BLaER1 treated with 17β-estradiol and CSF1 and Interleukin-3, amounts not matched to agents 10 nM and 100 nM (cell line): ENCODE data around the gene IMPDH2.

Experiments used
- H3K27ac ChIP-seq, 11 experiments: shearing (Covaris generic); formaldehyde crosslinking; 2 replicates each; pipeline ENCODE4 v1.8.1; 2022
- H3K27me3 ChIP-seq, 11 experiments: shearing (Covaris generic); formaldehyde crosslinking; 2 replicates each; pipeline ENCODE4 v1.8.1; 2022
- H3K36me3 ChIP-seq, 11 experiments: shearing (Covaris generic); formaldehyde crosslinking; 2 replicates each; pipeline ENCODE4 v1.8.1; 2022
- H3K4me1 ChIP-seq, 10 experiments: shearing (Covaris generic); formaldehyde crosslinking; 2 replicates each; pipeline ENCODE4 v1.8.1; 2022
- H3K4me2 ChIP-seq, 11 experiments: shearing (Covaris generic); formaldehyde crosslinking; 2 replicates each; pipeline ENCODE4 v1.8.1; 2022
- H3K4me3 ChIP-seq, 10 experiments: shearing (Covaris generic); formaldehyde crosslinking; 2 replicates each; pipeline ENCODE4 v1.8.1; 2022
- H3K9ac ChIP-seq, 11 experiments: shearing (Covaris generic); formaldehyde crosslinking; 2 replicates each; pipeline ENCODE4 v1.8.1; 2022
- H3K9me3 ChIP-seq, 11 experiments: shearing (Covaris generic); formaldehyde crosslinking; replicated peaks in 1 of 11; 2 replicates each; pipeline ENCODE4 v1.8.1; 2022
- H4K20me1 ChIP-seq, 11 experiments: shearing (Covaris generic); formaldehyde crosslinking; 2 replicates each; pipeline ENCODE4 v1.8.1; 2022
- Cebpa-rat ChIP-seq, 11 experiments: shearing (Covaris generic); IDR thresholded peaks; 2 replicates each; pipeline ENCODE4 v1.8.1; 2022

Gene IMPDH2

DNA sequence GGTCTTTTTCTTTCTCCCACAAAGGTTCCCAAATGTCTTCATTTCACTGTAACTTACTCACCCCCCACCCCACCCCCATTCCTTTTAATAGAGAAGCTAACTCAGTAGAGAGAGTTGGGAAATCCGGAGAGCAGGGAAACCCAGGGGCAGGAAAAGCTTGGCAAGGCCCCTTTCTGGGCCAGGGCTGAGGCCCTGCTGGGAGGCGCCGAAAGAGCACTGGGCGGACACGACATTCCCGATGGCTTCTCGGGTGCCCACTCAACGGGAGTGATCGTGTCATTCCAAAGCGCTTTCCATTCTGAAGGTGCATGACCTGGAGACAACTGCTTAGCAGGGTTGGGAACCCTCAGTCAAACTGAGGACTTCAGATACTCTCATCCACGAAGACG is 9.3 kb downstream of the IMPDH2 start:
- Histone ChIP-seq H3K4me3 (peak overlapping the region; percentile 74 to 99 (median 92)), H3K27ac (peak overlapping the region; percentile 96 to 100 (median 99)), H4K20me1 (peaks cover 5 to 56% (median 53%) of the 10 kb centered on the region in 11 experiments; a peak in 20 of 22 replicates), H3K36me3 (peaks cover 38 to 45% (median 41%) of the 10 kb centered on the region in 11 experiments), H3K4me2 (peak overlapping the region; percentile 96 to 100 (median 99)), H3K9ac (peak overlapping the region; percentile 98 to 100 (median 99)), H3K27me3 (no peaks in the 10 kb centered on the region), H3K4me1 (peaks cover 48 to 65% (median 57%) of the 10 kb centered on the region in 10 experiments), H3K9me3 (no peaks in the 10 kb centered on the region)
- TF ChIP-seq Cebpa-rat (IDR thresholded peaks at IDR 0.05) = no peak

GRCh38 chr3:49018707-49019006 is 10.5 kb downstream of the IMPDH2 start:
- Histone ChIP-seq H3K4me2 (peak overlapping the region; percentile 96 to 100 (median 99)), H3K27me3 (no peaks in the 10 kb centered on the region), H3K4me3 (peak overlapping the region; percentile 74 to 99 (median 92)), H3K27ac (peak overlapping the region; percentile 96 to 100 (median 99); a peak in 21 of 22 replicates), H3K36me3 (peaks cover 38 to 45% (median 41%) of the 10 kb centered on the region in 11 experiments), H4K20me1 (peaks cover 18 to 56% (median 53%) of the 10 kb centered on the region in 11 experiments), H3K9ac (peak overlapping the region; percentile 98 to 100 (median 99)), H3K4me1 (peaks cover 35 to 65% (median 54%) of the 10 kb centered on the region in 10 experiments), H3K9me3 (no peaks in the 10 kb centered on the region)
- TF ChIP-seq Cebpa-rat (IDR thresholded peaks at IDR 0.05) = no peak

GRCh38 chr3:49017971-49018706 is 11.1 kb downstream of the IMPDH2 start, which contains the start of gene DALRD3:
DALRD3 (minus strand) TSS chr3:49018580; CDS start chr3:49018564, 16 bp downstream.
- TF ChIP-seq Cebpa-rat (IDR thresholded peaks at IDR 0.05) = no peak
- H3K9me3 ChIP-seq = no peaks in the 10 kb centered on the region
- H3K36me3 ChIP-seq = peaks cover 38 to 45% (median 41%) of the 10 kb centered on the region in 11 experiments
- H3K27me3 ChIP-seq = no peaks in the 10 kb centered on the region
- peak within 1 kb of the TSS; percentile 96 to 100 (median 99) for H3K4me2 ChIP-seq
- H4K20me1 ChIP-seq = peaks cover 23 to 56% (median 53%) of the 10 kb centered on the region in 11 experiments
- peaks cover 30 to 65% (median 53%) of the 10 kb centered on the region in 10 experiments for H3K4me1 ChIP-seq
- H3K27ac ChIP-seq = peak within 1 kb of the TSS; percentile 96 to 100 (median 99)
- peak within 1 kb of the TSS; percentile 74 to 99 (median 92) for H3K4me3 ChIP-seq
- peak within 1 kb of the TSS; percentile 98 to 100 (median 99) for H3K9ac ChIP-seq

GRCh38 chr3:49017229-49017970 is 11.8 kb downstream of the IMPDH2 start:
- H3K4me2 ChIP-seq = peak overlapping the region; percentile 96 to 100 (median 99)
- no peaks in the 10 kb centered on the region for H3K9me3 ChIP-seq
- H3K36me3 ChIP-seq = peaks cover 41 to 48% (median 45%) of the 10 kb centered on the region in 11 experiments
- H3K4me1 ChIP-seq = peaks cover 25 to 60% (median 49%) of the 10 kb centered on the region in 10 experiments; a peak in 19 of 20 replicates
- H3K9ac ChIP-seq = peak overlapping the region; percentile 98 to 100 (median 99)
- peaks cover 29 to 56% (median 55%) of the 10 kb centered on the region in 11 experiments for H4K20me1 ChIP-seq
- no peaks in the 10 kb centered on the region for H3K27me3 ChIP-seq
- no peak for TF ChIP-seq Cebpa-rat (IDR thresholded peaks at IDR 0.05)
- H3K27ac ChIP-seq = peak overlapping the region; percentile 96 to 100 (median 99); a peak in 20 of 22 replicates
- peak overlapping the region; percentile 74 to 99 (median 92) for H3K4me3 ChIP-seq

- peaks cover 25 to 64% (median 51%) of the 10 kb centered on the region in 10 experiments; a peak in 19 of 20 replicates for H3K4me1 ChIP-seq
- no peaks in the 10 kb centered on the region for H3K9me3 ChIP-seq
- peaks cover 37 to 64% (median 63%) of the 10 kb centered on the region in 11 experiments for H4K20me1 ChIP-seq
- H3K4me3 ChIP-seq = peak overlapping the region in 7 of 10 experiments; percentile 74 to 99 (median 95); a peak in 8 of 20 replicates
- no peaks in the 10 kb centered on the region for H3K27me3 ChIP-seq
- peaks cover 49 to 56% (median 53%) of the 10 kb centered on the region in 11 experiments for H3K36me3 ChIP-seq
- H3K9ac ChIP-seq = peak overlapping the region in 6 of 11 experiments; percentile 98 to 100 (median 99); a peak in 9 of 22 replicates
- H3K4me2 ChIP-seq = peak overlapping the region; percentile 96 to 100 (median 99)
- H3K27ac ChIP-seq = 0 out of 22 replicates have a peak overlapping the region, but pooled peaks of 1 of the 11 experiments have one; percentile 99
- no peak for TF ChIP-seq Cebpa-rat (IDR thresholded peaks at IDR 0.05)
Measured at GRCh38 chr3:49016414-49017228, 12.6 kb downstream of the IMPDH2 start.

DNA sequence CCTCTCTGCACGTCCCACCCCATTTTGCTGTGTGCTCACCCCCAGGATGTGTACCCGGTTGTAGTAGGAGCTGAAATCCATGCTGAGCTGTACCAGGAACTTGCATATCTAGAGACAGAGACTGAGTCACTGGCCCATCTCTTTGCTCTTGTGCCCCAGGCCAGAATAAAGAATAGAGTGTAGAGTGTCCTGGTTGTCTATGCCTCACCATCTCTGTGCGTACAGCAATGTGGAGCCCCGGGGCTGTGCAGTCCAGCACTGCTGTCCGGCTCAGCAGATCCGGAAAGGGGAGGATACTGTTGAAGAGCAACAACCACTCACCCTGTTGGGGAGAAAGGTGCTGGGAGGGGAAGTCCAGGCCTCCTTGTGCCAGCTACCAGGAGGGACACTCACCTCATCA is 13.4 kb downstream of the IMPDH2 start:
- Histone ChIP-seq H3K9me3 (no peaks in the 10 kb centered on the region), H3K9ac (peak overlapping the region in 3 of 11 experiments; percentile 13 to 98 (median 37); a peak in 2 of 22 replicates), H3K36me3 (peaks cover 53 to 65% (median 61%) of the 10 kb centered on the region in 11 experiments), H3K4me1 (peaks cover 25 to 67% (median 51%) of the 10 kb centered on the region in 10 experiments; a peak in 19 of 20 replicates), H3K27me3 (no peaks in the 10 kb centered on the region), H4K20me1 (peaks cover 45 to 73% (median 71%) of the 10 kb centered on the region in 11 experiments), H3K4me3 (no peak overlapping the region), H3K4me2 (peak overlapping the region in 3 of 11 experiments; percentile 97 to 99 (median 98); a peak in 2 of 22 replicates), H3K27ac (no peak overlapping the region)
- no peak for TF ChIP-seq Cebpa-rat (IDR thresholded peaks at IDR 0.05)

GRCh38 chr3:49015072-49015471 is 14.1 kb downstream of the IMPDH2 start:
- Histone ChIP-seq H3K4me3 (no peak overlapping the region; a peak in 1 of 20 replicates), H4K20me1 (peaks cover 45 to 80% (median 78%) of the 10 kb centered on the region in 11 experiments)

More at GRCh38 chr3:49015072-49015471, 14.1 kb downstream of the IMPDH2 start:
- H3K9ac ChIP-seq = no peak overlapping the region
- H3K4me2 ChIP-seq = no peak overlapping the region
- no peaks in the 10 kb centered on the region for H3K9me3 ChIP-seq
- peaks cover 56 to 72% (median 62%) of the 10 kb centered on the region in 11 experiments for H3K36me3 ChIP-seq
- peaks cover 26 to 70% (median 53%) of the 10 kb centered on the region in 10 experiments for H3K4me1 ChIP-seq
- no peak for TF ChIP-seq Cebpa-rat (IDR thresholded peaks at IDR 0.05)
- no peak overlapping the region for H3K27ac ChIP-seq
- no peaks in the 10 kb centered on the region for H3K27me3 ChIP-seq
